ENCODE measurements around the gene LRPPRC.

The LRPPRC gene

GRCh38 chr2:44005846-44006245 lies 10.1 kb upstream of the LRPPRC start:
- Mint-ChIP-seq H3K27ac (no peak overlapping the region), H3K36me3 (ENCODE audit: low read depth) (no peaks in the 10 kb centered on the region), H3K27me3 (ENCODE audit: low read depth, poor library complexity) (peaks cover 35% of the 10 kb centered on the region), H3K4me1 (no peaks in the 10 kb centered on the region), H3K9me3 (no peaks in the 10 kb centered on the region), H3K4me3 (no peak overlapping the region)
- no peak for TF ChIP-seq CTCF (IDR thresholded peaks at IDR 0.05)
- no peak for DNase-seq

DNA sequence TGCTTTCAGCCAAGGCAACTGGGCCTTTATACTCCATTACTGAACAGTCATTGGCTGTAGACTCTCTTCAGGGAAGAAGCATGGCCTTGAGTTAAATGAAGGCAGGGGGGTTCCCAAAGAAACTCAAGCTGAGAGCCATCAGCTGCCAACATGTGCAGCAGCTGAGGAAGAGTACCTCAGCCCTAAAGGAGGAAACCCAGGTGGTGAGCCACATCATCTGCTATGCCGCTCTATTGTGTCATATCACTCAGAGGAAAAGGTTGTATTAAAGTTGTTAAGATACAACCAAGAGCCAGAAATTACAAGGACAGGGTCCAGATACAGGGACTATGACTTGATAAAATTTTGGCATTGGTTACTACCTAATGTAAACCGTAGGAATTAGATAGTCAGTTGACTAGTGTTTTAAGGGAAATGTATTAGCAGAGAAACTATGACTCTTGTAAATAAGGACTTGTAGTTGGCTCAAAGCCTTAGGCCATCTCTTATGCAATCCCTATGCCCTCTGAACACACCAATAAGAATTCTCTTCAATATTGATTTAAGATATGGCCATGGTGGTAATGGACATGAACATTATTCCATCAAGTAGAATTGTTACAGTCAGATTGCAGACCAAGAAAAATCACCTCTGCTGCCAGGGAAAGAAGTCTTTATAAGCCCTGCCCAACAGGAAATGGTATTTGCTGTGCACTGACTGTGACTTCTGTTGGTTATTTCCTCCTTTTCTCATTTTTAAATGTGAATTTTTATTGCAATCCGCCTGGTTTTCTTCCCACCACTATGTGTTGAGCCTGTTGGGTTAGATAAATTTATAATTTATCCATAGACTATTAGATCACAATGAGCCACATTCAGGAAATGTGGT lies 9.2 kb upstream of the LRPPRC start:
- Mint-ChIP-seq H3K36me3 (ENCODE audit: low read depth) (no peaks in the 10 kb centered on the region), H3K27ac (no peak overlapping the region), H3K4me3 (no peak overlapping the region), H3K4me1 (no peaks in the 10 kb centered on the region), H3K27me3 (ENCODE audit: low read depth, poor library complexity) (peaks cover 33% of the 10 kb centered on the region), H3K9me3 (no peaks in the 10 kb centered on the region)
- DNase-seq = no peak
- TF ChIP-seq CTCF (IDR thresholded peaks at IDR 0.05) = no peak

DNA sequence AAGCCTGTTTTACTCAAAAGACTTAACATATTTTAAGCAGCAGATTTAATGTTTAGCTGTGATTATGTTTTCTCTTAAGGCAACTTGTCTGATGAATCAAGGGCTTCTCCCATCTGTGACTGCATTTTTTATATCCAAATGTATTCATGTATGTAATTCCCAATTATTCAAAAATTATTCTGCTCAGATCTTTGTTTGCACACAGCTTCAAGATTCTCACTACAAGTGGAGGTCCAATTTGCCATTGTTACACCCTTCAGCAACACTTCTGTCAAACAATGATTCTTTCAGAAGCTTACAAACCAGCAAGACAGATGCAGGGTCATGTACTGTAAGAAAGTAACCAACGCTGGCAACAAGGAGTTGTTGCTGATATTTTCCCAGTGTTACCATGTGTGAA lies 5.9 kb upstream of the LRPPRC start:
- H3K9me3 Mint-ChIP-seq = no peaks in the 10 kb centered on the region
- no peak for TF ChIP-seq CTCF (IDR thresholded peaks at IDR 0.05)
- H3K4me3 Mint-ChIP-seq = no peak overlapping the region

DNA sequence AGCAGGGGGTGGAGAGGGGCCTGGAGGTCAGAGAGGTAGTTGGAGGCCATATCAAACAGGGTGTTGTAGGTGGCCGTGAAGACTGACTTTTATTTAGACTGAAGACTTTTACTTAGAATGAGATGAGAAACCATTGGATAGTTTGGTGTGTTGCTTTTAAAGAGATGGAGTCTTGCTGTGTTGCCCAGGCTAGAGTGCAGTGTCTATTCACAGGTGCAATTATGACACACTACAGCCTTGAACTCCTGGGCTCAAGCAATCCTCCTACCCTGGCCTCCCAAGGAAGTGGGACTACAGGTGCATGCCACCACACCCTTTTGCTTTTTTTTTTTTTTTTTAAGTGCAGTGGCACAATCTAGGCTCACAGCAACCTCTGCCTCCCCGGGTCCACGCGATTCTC lies 2.5 kb upstream of the LRPPRC start:
- TF ChIP-seq CTCF (IDR thresholded peaks at IDR 0.05) = no peak
- H3K36me3 Mint-ChIP-seq (ENCODE audit: low read depth) = peaks cover 16% of the 10 kb centered on the region
- no peak overlapping the region for H3K27ac Mint-ChIP-seq
- peaks cover 27% of the 10 kb centered on the region for H3K27me3 Mint-ChIP-seq (ENCODE audit: low read depth, poor library complexity)
- no peak overlapping the region for H3K4me3 Mint-ChIP-seq
- H3K9me3 Mint-ChIP-seq = no peaks in the 10 kb centered on the region
- DNase-seq = no peak
- H3K4me1 Mint-ChIP-seq = peaks cover 27% of the 10 kb centered on the region

More for the DNA sequence above, 5.9 kb upstream of the LRPPRC start:
- H3K4me1 Mint-ChIP-seq = no peaks in the 10 kb centered on the region
- peaks cover 43% of the 10 kb centered on the region for H3K27me3 Mint-ChIP-seq (ENCODE audit: low read depth, poor library complexity)
- no peaks in the 10 kb centered on the region for H3K36me3 Mint-ChIP-seq (ENCODE audit: low read depth)
- H3K27ac Mint-ChIP-seq = no peak overlapping the region
- no peak for DNase-seq

GRCh38 chr2:43993437-43993836 lies 2.4 kb downstream of the LRPPRC start:
- TF ChIP-seq CTCF (IDR thresholded peaks at IDR 0.05) = no peak
- Mint-ChIP-seq H3K4me3 (peak overlapping the region; percentile 96), H3K27me3 (ENCODE audit: low read depth, poor library complexity) (peaks cover 4% of the 10 kb centered on the region), H3K4me1 (peaks cover 41% of the 10 kb centered on the region), H3K9me3 (no peaks in the 10 kb centered on the region), H3K36me3 (ENCODE audit: low read depth) (peaks cover 58% of the 10 kb centered on the region), H3K27ac (peak overlapping the region; percentile 51)
- no peak for DNase-seq

DNA sequence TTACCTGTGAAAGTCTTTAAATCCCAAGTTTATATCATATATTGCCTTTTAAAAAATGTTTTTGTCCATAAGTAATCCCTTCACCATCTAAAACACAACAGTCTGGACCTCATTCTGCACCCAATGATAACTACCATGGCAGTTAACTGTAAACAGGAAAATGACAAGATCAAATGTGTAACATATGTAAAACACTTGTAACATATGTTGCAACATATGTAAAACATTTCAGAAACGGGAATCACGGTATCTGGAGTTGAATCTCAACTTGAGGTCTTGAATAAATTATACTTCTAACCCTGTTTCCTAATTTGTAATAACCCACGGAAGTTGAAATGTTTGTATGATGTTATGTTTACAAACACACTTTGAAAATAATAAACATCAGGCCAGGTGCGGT lies 6.2 kb downstream of the LRPPRC start:
- H3K36me3 Mint-ChIP-seq (ENCODE audit: low read depth) = peaks cover 72% of the 10 kb centered on the region
- no peak for TF ChIP-seq CTCF (IDR thresholded peaks at IDR 0.05)
- H3K4me3 Mint-ChIP-seq = no peak overlapping the region
- H3K27me3 Mint-ChIP-seq (ENCODE audit: low read depth, poor library complexity) = no peaks in the 10 kb centered on the region
- peaks cover 26% of the 10 kb centered on the region for H3K4me1 Mint-ChIP-seq
- H3K27ac Mint-ChIP-seq = no peak overlapping the region
- no peak for DNase-seq
- no peaks in the 10 kb centered on the region for H3K9me3 Mint-ChIP-seq
